A549 (cell line): ENCODE results near the gene FCGR3B.
"Not testable (repeated sequence)": the region's sequence is repeated elsewhere in the genome, so short reads cannot be mapped to it uniquely, and the experiment has no call there.

Source experiments
- CTCF ChIP-seq: fragments of >200 bp; sonication (Bioruptor Twin); formaldehyde crosslinking; IDR thresholded peaks from 3 replicates; pipeline ENCODE4 v1.5.1; 2016
- EP300 ChIP-seq, 2 experiments: fragments of >200 bp; sonication (Bioruptor Twin); formaldehyde crosslinking; IDR thresholded peaks; 2 replicates in 1 of 2; 3 replicates in 1 of 2; pipeline ENCODE4 v1.6.1; 2016 to 2017
- HMGXB4 ChIP-seq: fragments of 250-450 bp; sonication (Bioruptor Pico); IDR thresholded peaks from 2 replicates; pipeline ENCODE4 v1.5.0; 2021; ENCODE audit warnings: mild to moderate bottlenecking, moderate library complexity, borderline replicate concordance
- HOXA7 ChIP-seq: fragments of 250-450 bp; sonication (Bioruptor Pico); IDR thresholded peaks from 2 replicates; pipeline ENCODE4 v1.5.0; 2020; ENCODE audit warnings: mild to moderate bottlenecking, moderate library complexity
- JUNB ChIP-seq: fragments of >200 bp; sonication (Bioruptor Twin); formaldehyde crosslinking; IDR thresholded peaks from 2 replicates; pipeline ENCODE4 v1.6.1; 2016
- PBX3 ChIP-seq: IDR thresholded peaks from 2 replicates; pipeline ENCODE4 v1.6.1; 2012
- POLR2A ChIP-seq: IDR thresholded peaks from 2 replicates; pipeline ENCODE4 v1.6.1; 2012; ENCODE audit warnings: mild to moderate bottlenecking, low read length
- REST ChIP-seq: fragments of 200-600 bp; sonication (generic); IDR thresholded peaks from 2 replicates; pipeline ENCODE4 v1.6.1; 2016; ENCODE audit warnings: antibody characterized with exemption, mild to moderate bottlenecking, moderate library complexity
- TP53 ChIP-seq: fragments of 250-450 bp; sonication (Bioruptor Pico); IDR thresholded peaks from 2 replicates; pipeline ENCODE4 v1.5.0; 2021; ENCODE audit warnings: mild to moderate bottlenecking, moderate library complexity

DNA sequence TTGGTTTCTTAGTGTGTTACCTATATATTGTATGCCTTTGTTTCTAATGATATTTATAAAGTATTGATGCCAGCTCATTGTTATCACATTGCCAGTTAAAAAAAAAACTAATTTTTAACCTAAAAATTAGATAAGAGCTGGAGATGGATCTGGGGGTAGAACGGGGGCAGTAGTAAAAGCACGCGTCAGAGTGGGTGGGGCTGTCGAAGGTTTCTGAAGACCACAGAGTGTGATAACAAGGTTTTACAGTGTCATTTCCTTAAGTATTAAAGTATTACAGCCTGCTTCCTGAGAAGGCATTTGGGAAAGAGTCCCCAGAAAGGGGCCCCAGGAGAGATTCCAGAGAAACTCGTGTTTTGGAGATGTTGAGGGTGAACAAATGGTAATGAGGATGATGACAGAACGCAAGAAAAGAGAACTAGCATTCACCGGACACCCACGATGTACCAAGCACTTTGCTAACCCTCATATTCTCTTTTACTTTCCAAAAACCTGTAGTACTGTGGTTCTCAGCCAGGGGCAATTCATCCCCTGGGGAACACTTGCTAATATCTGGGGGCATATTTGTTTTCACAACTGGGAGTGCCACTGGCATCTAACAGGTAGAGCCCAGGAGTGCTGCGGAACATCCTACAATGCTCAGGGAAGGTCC lies 30.8 kb upstream of the FCGR3B start:
- TF ChIP-seq POLR2A; REST; TP53 (CRISPR knock-in tag); HOXA7; CTCF; EP300 (IDR thresholded peaks at IDR 0.05); JUNB; HMGXB4; PBX3: not testable (repeated sequence)
